HEK293 (cell line): ENCODE data around the gene GINS1.

ENCODE experiments used
- CTCF ChIP-seq: fragments of 450-650 bp; formaldehyde crosslinking; IDR thresholded peaks from 2 replicates; pipeline ENCODE4 v1.5.1; 2016; ENCODE audit warnings: missing biosample characterization, missing genetic modification characterization
- GLIS1 ChIP-seq: fragments of 450-650 bp; formaldehyde crosslinking; IDR thresholded peaks from 2 replicates; pipeline ENCODE4 v1.5.1; 2016; ENCODE audit warnings: missing biosample characterization, missing genetic modification characterization
- MYNN ChIP-seq: fragments of 450-650 bp; formaldehyde crosslinking; IDR thresholded peaks from 2 replicates; pipeline ENCODE4 v1.5.1; 2016; ENCODE audit warnings: missing biosample characterization, missing genetic modification characterization, borderline replicate concordance
- YY1 ChIP-seq: fragments of 450-650 bp; formaldehyde crosslinking; IDR thresholded peaks from 2 replicates; pipeline ENCODE4 v1.5.1; 2018; ENCODE audit warnings: missing biosample characterization, missing genetic modification characterization
- ZFP69B ChIP-seq: fragments of 450-650 bp; formaldehyde crosslinking; IDR thresholded peaks from 2 replicates; pipeline ENCODE4 v1.5.1; 2016; ENCODE audit warnings: missing biosample characterization, missing genetic modification characterization
- ZNF175 ChIP-seq: fragments of 450-650 bp; formaldehyde crosslinking; IDR thresholded peaks from 2 replicates; pipeline ENCODE4 v1.5.1; 2016; ENCODE audit warnings: missing biosample characterization, missing genetic modification characterization
- ZNF354C ChIP-seq: fragments of 450-650 bp; formaldehyde crosslinking; IDR thresholded peaks from 2 replicates; pipeline ENCODE4 v1.5.1; 2016; ENCODE audit warnings: missing biosample characterization, missing genetic modification characterization, low read depth, borderline replicate concordance
- ZNF398 ChIP-seq: fragments of 450-650 bp; formaldehyde crosslinking; IDR thresholded peaks from 2 replicates; pipeline ENCODE4 v1.5.1; 2017; ENCODE audit warnings: missing biosample characterization, missing genetic modification characterization
- ZNF580 ChIP-seq: fragments of 450-650 bp; formaldehyde crosslinking; IDR thresholded peaks from 2 replicates; pipeline ENCODE4 v1.5.1; 2016; ENCODE audit warnings: missing biosample characterization, missing genetic modification characterization
- ZNF785 ChIP-seq: fragments of 450-650 bp; formaldehyde crosslinking; IDR thresholded peaks from 2 replicates; pipeline ENCODE4 v1.5.1; 2016; ENCODE audit warnings: missing biosample characterization, missing genetic modification characterization
- ZSCAN5A ChIP-seq: fragments of 450-650 bp; formaldehyde crosslinking; IDR thresholded peaks from 2 replicates; pipeline ENCODE4 v1.5.1; 2016; ENCODE audit warnings: missing biosample characterization, missing genetic modification characterization

GRCh38 chr20:25376236-25376635 is 31.2 kb upstream of the GINS1 start:
- no peak for TF ChIP-seq MYNN (tag by site-specific recombination)
- no peak for TF ChIP-seq ZFP69B
- no peak for TF ChIP-seq ZSCAN5A (tag by site-specific recombination)
- no peak for TF ChIP-seq CTCF (tag by site-specific recombination)
- no peak for TF ChIP-seq ZNF785 (tag by site-specific recombination)
- TF ChIP-seq YY1 (tag by site-specific recombination): no peak
- no peak for TF ChIP-seq GLIS1 (tag by site-specific recombination)
- TF ChIP-seq ZNF580 (tag by site-specific recombination): no peak
- TF ChIP-seq ZNF398: no peak
- no peak for TF ChIP-seq ZNF175
- no peak for TF ChIP-seq ZNF354C (tag by site-specific recombination)
